ENCODE data around the gene ALKAL2.

- TF ChIP-seq EP300 (IDR thresholded peaks at IDR 0.05) (no peak), CTCF (IDR thresholded peaks at IDR 0.05) (no peak), POLR2A (IDR thresholded peaks at IDR 0.05) (no peak)
Observed at GRCh38 chr2:231521-232185, 56.2 kb downstream of the ALKAL2 start.
